SK-N-SH (cell line): ENCODE results near the gene LGR6. TPM values are rescaled to one million over a fixed set of nuclear protein-coding genes. Genes with fewer than 3 reads are reported as not detected.

ENCODE experiments used
- CHD2 ChIP-seq: fragments of 150-350 bp; IDR thresholded peaks from 2 replicates; pipeline ENCODE4 v1.6.1; 2018; ENCODE audit warnings: low read length; ENCODE audit not compliant: partially characterized antibody
- CTCF ChIP-seq: fragments of 200-600 bp; sonication (generic); IDR thresholded peaks from 2 replicates; pipeline ENCODE4 v1.6.1; 2017; ENCODE audit warnings: antibody characterized with exemption, mild to moderate bottlenecking, moderate library complexity
- FOSL2 ChIP-seq: IDR thresholded peaks from 2 replicates; pipeline ENCODE4 v1.4.0; 2012; ENCODE audit warnings: low read depth, mild to moderate bottlenecking, moderate library complexity, borderline replicate concordance
- GATA2 ChIP-seq: sonication (generic); formaldehyde crosslinking; IDR thresholded peaks from 2 replicates; pipeline ENCODE4 v1.5.0; 2020; ENCODE audit warnings: mild to moderate bottlenecking, missing genetic modification reagents
- JUND ChIP-seq: IDR thresholded peaks from 2 replicates; pipeline ENCODE4 v1.4.0; 2012
- MXI1 ChIP-seq: IDR thresholded peaks from 2 replicates; pipeline ENCODE4 v1.6.1; 2012; ENCODE audit warnings: mild to moderate bottlenecking, low read depth, low read length, improper control_type of control experiment
- NFIC ChIP-seq: IDR thresholded peaks from 2 replicates; pipeline ENCODE4 v1.4.0; 2012; ENCODE audit warnings: borderline replicate concordance
- NRF1 ChIP-seq: IDR thresholded peaks from 2 replicates; pipeline ENCODE4 v1.6.1; 2012; ENCODE audit warnings: low read depth, mild to moderate bottlenecking, low read length
- PBX3 ChIP-seq: IDR thresholded peaks from 2 replicates; pipeline ENCODE4; 2012
- RAD21 ChIP-seq: IDR thresholded peaks from 2 replicates; pipeline ENCODE4 v1.6.1; 2012; ENCODE audit warnings: mild to moderate bottlenecking, low read length
- REST ChIP-seq: IDR thresholded peaks from 2 replicates; pipeline ENCODE4 v1.6.1; 2012; ENCODE audit warnings: mild to moderate bottlenecking, low read depth, low read length, moderate library complexity
- RFX5 ChIP-seq: IDR thresholded peaks from 2 replicates; pipeline ENCODE4 v1.6.1; 2012; ENCODE audit warnings: mild to moderate bottlenecking, improper control_type of control experiment, low read length
- RXRA ChIP-seq: IDR thresholded peaks from 2 replicates; pipeline ENCODE4 v1.4.0; 2012; ENCODE audit warnings: low read depth, mild to moderate bottlenecking, borderline replicate concordance
- SIN3A ChIP-seq: IDR thresholded peaks from 2 replicates; pipeline ENCODE4 v1.6.1; 2012; ENCODE audit warnings: low read depth, mild to moderate bottlenecking, low read length, moderate library complexity, borderline replicate concordance
- SMC3 ChIP-seq: IDR thresholded peaks from 2 replicates; pipeline ENCODE4 v1.6.1; 2012; ENCODE audit warnings: low read depth, low read length, improper control_type of control experiment
- TCF12 ChIP-seq: IDR thresholded peaks from 2 replicates; pipeline ENCODE4 v1.4.0; 2012
- USF2 ChIP-seq: fragments of 150-350 bp; IDR thresholded peaks from 2 replicates; pipeline ENCODE4 v1.6.1; 2017; ENCODE audit warnings: antibody characterized with exemption, low read length, low read depth, borderline replicate concordance
- ZBTB33 ChIP-seq: IDR thresholded peaks from 2 replicates; pipeline ENCODE4 v1.4.0; 2012; ENCODE audit warnings: low read depth, borderline replicate concordance
- polyA plus RNA-seq, 3 experiments: library from polyadenylated mRNA; depleted of rRNA; stranded (reverse); fragments of >200 nt; gene quantifications; 2 replicates each; pipeline ENCODE4 v1.2.3, GENCODE V29; 2012

LGR6 gene
- polyA plus RNA-seq, 1 of the 3 experiments (the other 2 are of a cell fraction) = 0.03 TPM

GRCh38 chr1:202155478-202156021, 38.0 kb upstream of the LGR6 start (continued):
- TF ChIP-seq MXI1 = no peak; the same call in 1 of the 2 replicates
- TF ChIP-seq JUND = no peak
- TF ChIP-seq USF2 = no peak
- TF ChIP-seq ZBTB33 = no peak
- TF ChIP-seq CHD2 = peak; percentile 81
- no peak for TF ChIP-seq RFX5
- no peak for TF ChIP-seq PBX3
- no peak for TF ChIP-seq FOSL2
- TF ChIP-seq RAD21 = no peak
- no peak for TF ChIP-seq RXRA
- TF ChIP-seq NFIC = peak; percentile 75
- no peak for TF ChIP-seq REST
- peak; percentile 95 for TF ChIP-seq GATA2 (CRISPR knock-in tag)
- TF ChIP-seq SMC3 = no peak; the same call in 1 of the 2 replicates
- no peak for TF ChIP-seq NRF1
- TF ChIP-seq CTCF = no peak
- TF ChIP-seq TCF12 = no peak
- no peak for TF ChIP-seq SIN3A
